GM19328 (cell line): ENCODE results near the gene CAMSAP3.

Experiments used
- ATAC-seq: cut with Tn5 transposase; IDR thresholded peaks from one replicate; pipeline ENCODE4 v1.9.1; 2021; ENCODE audit warnings: mild to moderate bottlenecking, moderate library complexity; ENCODE audit not compliant: unreplicated experiment

CAMSAP3 gene

DNA sequence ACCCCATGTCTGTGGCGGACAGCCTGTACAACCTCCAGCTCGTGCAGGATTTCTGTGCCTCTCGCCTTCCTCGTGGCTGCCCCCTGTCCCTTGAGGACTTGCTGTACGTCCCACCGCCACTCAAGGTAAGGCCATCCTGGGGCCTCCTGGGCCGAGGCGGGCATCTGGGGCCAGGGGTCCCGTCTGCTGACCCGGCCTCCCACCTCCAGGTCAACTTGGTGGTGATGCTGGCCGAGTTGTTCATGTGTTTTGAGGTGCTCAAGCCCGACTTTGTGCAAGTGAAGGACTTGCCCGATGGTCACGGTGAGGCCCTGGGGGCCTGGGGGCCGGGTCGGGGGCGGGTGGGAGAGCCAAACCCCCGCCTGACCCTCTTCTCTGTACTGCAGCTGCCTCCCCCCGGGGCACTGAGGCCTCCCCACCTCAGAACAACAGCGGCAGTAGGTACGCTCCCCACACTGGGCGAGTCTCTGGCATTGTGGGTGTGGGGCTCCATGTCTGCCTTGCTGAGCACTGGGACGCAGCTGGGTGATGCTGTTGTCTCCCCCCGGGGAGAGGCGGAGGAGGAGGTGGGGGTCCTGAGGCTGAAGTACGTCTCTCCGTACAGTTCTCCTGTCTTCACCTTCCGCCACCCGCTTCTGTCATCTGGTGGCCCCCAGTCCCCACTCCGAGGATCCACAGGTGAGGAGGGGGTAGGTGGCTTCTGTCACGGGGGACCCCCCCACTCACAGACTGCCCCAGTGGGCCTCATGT, 15.0 kb downstream of the CAMSAP3 start:
- no peak for ATAC-seq

DNA sequence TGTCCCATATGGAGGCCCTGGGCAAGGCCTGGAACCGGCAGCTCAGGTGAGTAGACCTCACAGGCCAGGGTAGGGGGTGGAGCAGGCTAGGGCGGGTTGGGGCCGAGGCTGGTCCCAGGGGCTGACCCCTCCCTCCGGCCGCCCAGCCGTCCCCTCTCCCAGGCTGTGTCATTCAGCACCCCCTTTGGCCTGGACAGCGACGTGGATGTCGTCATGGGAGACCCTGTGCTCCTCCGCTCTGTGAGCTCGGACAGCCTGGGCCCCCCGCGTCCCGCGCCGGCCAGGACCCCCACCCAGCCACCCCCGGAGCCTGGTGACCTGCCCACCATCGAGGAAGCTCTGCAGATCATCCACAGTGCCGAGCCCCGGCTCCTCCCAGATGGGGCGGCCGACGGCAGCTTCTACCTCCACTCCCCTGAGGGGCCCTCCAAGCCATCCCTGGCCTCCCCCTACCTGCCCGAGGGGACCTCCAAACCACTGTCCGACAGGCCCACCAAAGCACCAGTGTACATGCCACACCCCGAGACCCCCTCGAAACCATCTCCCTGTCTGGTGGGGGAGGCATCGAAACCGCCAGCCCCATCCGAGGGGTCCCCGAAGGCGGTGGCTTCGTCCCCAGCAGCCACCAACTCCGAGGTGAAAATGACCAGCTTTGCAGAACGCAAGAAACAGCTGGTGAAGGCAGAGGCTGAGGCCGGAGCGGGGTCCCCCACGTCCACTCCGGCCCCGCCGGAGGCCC, 16.0 kb downstream of the CAMSAP3 start:
- no peak for ATAC-seq

DNA sequence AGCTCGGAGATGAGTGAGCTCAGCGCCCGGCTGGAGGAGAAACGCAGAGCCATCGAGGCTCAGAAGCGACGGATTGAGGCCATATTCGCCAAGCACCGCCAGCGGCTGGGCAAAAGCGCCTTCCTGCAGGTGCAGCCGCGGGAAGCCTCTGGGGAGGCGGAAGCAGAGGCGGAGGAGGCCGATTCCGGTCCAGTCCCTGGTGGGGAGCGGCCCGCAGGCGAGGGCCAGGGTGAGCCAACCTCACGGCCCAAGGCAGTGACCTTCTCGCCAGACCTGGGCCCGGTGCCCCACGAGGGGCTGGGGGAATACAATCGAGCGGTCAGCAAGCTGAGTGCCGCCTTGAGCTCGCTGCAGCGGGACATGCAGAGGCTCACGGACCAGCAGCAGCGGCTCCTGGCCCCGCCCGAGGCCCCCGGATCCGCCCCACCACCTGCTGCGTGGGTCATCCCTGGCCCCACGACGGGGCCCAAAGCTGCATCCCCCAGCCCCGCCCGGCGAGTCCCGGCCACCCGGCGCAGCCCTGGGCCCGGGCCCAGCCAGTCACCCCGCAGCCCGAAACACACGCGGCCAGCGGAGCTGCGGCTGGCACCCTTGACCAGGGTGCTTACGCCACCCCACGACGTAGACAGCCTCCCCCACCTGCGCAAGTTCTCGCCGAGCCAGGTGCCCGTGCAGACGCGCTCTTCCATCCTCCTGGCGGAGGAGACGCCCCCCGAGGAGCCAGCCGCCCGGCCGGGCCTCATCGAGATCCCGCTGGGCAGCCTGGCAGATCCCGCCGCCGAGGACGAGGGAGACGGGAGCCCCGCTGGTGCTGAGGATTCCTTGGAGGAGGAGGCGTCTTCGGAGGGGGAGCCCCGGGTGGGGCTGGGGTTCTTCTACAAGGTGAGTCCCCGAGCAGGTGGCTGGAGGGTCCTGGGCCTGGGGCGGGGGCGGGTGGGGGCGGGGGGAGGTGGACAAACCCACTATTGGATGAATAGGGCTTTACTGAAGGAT, 16.9 kb downstream of the CAMSAP3 start:
- no peak for ATAC-seq

DNA sequence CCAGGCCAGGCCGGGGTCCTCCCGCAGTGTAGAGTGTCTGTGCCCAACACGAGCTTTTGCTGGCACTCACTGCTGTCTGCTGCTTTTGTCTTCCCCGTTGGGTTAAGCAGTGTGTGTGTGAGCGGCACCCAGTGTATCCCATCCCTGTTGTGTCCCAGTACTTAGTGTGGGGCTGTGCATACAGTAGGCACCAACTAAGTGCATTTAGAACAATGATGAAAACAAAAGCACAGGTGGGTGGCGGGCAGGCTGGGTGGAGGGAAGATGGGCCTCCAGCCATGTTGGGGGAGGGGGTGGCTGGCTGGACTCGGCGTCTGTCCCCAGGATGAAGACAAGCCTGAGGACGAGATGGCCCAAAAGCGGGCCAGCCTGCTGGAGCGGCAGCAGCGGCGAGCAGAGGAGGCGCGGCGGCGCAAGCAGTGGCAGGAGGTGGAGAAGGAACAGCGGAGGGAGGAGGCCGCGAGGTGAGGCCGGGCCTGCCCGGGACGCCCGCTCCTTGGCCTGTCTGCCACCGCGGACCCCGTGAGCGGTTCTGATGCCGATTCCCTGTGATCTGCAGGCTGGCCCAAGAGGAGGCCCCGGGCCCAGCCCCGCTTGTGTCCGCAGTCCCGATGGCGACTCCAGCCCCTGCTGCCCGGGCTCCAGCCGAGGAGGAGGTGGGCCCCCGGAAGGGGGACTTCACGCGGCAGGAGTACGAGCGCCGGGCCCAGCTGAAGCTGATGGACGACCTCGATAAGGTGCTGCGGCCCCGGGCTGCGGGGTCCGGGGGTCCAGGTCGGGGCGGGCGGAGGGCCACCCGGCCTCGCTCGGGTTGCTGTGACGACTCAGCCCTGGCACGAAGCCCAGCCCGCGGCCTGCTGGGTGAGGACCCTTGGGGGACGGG, 19.4 kb downstream of the CAMSAP3 start:
- no peak for ATAC-seq

DNA sequence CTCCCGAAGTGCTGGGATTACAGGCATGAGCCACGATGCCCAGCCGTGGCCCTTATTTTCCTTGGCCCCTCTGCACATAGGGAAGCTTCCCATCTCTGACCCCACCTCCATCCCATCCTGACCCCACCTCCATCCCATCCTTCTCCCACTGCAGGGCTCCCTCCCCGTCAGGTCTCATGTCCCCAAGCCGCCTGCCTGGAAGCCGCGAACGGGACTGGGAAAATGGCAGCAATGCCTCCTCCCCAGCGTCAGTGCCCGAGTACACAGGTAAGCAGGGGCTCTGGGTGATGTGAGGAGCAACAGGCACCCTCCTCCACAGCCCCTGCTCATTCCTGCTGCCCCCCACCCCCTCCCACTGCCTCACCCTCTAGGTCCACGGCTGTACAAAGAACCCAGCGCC, 21.5 kb downstream of the CAMSAP3 start:
- ATAC-seq = no peak

DNA sequence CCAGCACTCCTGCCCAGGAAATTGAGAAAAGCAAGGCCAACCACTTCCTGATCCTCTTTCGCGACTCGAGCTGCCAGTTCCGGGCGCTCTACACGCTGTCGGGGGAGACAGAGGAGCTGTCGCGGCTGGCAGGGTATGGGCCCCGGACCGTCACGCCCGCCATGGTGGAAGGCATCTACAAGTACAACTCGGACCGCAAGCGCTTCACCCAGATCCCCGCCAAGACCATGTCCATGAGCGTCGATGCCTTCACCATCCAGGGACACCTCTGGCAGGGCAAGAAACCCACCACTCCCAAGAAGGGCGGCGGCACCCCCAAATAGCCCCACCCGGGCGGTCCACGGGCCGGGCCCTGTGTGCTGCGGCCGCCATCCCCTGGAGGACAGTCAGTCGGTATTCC, 22.1 kb downstream of the CAMSAP3 start:
- ATAC-seq = no peak

DNA sequence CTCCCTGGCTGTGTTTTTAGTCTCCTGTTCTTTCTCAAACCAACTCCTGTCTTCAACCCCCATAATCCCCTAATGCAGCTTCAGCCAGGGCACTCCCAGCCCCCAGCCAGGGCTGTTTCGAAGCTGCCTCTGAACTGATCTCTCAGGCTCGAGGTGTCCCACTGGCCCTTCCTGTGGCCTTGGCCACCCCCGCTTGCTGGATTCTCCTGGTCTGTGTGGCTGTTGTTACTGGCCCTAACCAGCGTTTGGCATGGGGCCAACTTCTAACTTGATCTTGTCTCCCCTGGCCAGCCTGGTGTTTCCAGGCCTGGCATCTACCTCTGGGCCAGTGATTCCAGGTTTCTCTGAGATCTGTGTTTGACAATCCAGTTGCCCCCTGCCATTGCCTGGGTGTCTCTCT, 22.7 kb downstream of the CAMSAP3 start:
- ATAC-seq = no peak

DNA sequence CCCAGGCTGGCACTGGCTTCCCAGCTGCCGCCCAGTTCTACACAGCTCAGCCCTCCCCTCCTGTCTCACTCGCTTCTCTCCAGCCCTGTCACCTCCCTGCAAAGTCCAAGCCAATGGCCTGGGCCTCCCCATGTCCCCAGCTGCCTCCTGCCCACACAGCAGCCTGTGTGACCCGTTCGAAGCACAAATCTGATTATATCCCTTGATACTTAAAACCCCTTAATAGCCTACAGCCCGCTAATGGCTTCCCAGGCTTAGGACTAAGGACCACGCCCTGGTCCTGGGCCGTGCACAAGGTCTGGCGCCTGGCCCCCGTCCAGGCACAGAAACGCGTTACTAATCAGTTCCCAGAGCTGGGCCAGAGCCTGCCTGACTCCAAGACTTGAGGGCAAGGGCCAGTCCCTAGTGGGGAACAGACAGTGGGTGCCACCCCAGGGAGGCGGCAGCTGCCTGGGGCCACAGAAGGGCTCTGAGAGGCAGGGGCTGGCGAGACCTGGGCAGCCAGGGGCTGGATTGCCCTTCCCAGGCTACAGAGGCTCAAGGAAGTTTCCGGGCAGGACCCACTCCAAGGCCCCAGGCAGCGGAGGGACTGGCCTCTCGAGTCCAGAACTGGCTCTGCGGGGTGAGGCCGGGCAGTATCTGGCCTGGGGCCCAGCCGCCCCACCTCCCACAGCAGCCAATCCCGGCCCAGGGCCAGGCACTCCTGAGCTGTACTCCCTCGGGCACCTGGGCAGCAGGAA, 23.3 kb downstream of the CAMSAP3 start:
- ATAC-seq = no peak

DNA sequence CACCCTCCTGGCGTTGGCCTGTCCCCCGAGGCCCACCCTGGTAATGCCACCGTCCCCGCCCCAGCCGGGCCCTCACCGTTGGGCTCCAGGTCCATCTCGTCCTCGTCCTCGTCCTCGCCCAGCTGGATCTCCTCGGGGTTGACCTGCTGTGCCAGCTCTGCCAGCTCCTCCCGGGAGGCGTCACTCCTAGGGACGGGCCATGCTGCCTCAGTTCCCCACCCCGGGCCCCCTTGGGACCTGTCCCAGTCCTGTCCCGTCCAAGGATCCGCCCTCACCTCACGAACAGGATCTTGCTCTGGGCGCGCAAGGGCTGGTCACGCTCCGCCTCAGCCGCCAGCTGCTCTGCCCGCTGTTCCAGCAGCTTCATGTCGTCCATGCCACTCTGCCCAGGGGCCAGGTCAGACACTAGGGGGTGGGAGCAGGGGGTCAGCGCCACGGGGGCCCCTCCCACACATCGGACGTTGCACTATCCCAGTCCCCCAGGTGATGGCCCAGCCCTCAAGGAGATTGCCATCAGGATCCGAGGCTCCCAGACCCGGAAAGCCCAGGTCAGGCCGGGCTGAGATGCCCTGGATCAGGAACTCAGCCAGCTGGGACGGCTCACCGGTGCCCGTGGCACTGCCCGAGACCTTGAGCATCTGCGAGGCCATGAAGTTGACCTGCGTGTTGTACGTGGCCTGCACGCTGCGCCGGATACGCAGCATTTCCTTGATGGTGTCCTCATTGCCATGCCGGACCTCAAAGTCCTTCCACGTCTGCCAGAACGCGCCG, 24.2 kb downstream of the CAMSAP3 start:
- ATAC-seq = no peak

DNA sequence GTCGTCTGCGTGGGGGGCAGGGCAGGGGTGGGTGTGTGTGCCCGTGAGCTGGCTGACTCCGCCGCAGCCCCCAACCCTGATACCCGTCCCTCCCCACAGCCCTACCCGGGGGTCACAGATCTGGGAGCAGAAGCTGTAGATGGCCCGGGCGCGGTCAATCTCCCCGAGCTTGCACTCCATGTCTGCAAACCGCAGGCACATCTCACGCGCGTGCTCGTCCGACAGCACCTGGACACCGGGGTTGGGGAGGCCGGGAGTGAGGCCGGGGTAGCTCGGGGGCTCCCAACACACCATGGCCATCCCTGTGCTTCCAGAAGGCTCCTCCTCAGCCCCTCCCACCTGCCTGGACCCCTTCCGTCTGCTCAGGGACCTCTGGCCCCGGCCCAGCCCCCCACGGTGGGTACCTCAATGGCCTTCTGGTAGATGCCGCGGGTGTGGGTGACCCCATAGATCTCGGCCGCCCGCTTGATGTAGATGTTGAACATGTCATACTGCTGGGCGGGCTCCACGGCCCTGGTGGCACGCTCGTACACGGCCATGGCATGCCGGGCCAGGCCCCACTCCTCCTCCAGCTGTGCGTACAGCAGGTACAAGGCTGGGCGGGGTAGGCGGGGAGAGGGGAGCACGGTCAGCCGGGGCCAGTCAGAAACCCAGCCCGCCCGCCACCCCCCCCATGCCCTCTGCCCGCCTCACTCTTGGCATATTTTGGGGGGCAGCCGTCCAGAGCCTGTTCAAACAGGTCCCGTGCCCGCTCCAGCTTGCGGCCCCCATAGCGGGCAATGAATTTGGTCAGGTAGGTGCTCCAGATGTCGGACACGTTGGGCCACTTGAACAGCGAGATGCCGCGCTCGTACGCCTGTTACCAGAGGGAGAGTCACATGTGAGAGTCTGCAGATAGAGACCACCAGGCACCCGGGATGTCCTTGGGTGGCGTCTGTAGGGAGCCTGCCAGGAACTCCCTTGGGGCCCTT, 25.1 kb downstream of the CAMSAP3 start:
- ATAC-seq = no peak

DNA sequence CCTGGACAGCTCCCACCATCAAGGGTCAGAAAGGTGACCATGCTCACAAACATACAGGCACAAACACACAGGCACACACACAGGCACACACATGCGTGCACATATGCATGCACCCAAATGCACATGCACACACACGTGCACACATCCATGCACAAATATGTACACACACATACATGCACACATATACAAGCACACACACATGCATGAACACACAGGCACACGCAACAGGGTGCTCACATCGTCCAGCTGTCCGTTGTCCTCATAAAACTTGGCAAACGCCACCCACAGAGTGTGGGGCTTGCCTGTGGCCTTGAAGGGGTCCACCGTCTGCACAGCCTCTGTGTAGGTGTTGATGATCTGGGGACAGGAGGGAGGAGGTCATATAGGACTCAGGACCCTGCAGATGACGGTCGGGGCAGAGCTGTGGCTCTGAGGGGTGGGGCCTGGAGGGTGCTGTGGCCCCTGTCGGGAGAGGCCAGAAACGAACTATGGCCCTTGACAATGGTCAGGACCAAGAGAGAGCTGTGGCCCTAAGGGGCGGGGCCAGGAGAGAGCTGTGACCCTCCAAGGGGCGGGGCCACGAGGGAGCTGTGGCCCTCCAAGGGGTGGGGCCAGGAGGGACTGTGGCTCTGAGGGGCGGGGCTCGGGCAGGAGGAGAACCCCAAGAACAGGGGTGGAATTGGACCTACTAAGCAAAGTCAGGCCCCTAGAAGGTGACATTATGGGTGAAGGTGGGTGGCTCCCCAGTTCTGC, 27.4 kb downstream of the CAMSAP3 start:
- ATAC-seq = no peak

DNA sequence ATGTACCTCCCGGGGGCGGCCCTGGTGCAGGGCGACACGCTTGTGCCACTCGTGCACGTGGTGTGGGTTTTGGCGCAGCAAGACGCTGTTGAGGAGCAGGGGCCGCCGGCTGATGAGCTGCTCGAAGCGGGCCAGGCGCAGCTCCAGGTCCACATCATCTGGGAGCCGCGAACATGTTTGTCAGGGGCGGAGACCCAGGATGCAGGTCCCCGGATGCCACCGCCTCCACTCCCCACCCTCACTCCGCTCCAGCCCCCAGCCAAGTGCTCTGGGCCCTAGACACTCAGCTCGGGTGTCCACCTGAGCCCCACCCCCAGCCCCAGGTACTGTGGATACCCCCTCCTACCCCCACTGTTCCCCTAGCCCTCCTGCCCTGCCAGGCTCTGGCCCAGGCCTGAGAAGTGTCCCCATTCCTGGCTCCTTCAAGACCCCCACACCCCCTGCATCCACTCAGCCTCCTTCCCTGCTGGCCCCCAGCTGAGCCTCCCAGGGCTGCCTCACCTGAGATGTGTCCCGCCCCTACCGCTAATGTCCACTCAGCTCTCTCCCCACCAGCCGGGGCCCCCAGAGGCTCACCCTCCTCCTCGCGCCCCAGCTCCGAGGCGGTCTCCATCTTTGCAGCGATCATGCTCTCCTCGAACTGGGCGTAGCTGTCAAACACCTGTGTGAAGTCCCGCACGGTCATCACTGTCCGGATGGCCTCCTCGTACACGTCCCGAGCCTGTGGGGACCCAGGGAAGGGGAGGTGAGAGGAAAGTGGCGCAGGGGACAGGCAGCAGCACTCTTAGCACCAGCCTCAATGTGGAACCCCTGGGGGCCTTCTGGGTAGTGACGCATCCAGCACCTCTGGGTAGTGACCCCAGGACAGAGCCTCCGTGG, 28.3 kb downstream of the CAMSAP3 start:
- no peak for ATAC-seq

DNA sequence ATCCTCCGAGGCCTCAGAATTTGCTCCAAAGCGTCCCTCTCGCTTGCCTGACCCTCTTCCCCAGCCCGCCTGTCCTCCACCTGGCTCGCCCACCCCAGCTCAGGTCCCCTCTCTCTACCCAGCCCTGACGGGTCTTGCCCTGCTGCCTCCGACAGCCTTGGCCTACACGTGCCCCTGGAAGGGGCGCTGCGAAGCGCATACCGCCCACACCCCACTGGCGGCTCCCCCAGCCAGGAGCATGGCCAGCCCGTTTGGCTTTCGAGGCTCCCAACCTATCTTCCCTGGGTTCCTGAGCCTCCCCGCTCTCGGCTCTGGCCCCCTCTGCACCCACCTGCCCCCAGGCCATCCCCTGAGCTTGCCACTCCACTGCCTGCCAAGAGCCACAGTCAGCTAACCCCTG, 29.1 kb downstream of the CAMSAP3 start:
- ATAC-seq = no peak

DNA sequence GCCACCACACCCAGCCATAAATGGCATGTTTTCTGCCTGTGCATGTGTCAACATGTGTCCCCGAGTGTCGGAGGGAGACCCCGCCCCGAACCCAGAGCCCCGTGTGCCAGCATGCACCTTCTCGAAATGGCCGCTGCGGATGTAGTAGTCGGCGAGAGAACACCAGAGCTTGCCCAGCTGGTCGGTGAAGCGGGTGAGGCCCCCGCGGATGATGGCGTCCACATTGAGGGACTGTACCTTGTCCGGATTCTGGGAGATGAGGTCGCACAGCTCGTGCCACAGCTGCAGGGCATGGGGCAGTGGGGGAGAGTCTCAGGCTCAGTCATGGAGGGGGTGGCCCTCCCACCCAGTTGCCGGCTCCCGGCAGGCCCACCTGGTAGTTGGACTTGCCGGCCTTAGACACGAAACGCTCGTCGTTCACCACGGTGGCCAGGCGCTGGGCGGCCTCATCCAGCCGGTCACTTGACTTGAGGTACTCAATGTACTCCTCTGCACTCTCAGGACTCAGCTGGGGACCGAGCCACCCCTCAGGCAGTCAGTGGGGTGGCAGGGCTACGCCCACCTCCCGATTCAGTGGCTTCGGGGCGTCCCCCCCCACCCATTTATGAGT, 30.2 kb downstream of the CAMSAP3 start:
- no peak for ATAC-seq

DNA sequence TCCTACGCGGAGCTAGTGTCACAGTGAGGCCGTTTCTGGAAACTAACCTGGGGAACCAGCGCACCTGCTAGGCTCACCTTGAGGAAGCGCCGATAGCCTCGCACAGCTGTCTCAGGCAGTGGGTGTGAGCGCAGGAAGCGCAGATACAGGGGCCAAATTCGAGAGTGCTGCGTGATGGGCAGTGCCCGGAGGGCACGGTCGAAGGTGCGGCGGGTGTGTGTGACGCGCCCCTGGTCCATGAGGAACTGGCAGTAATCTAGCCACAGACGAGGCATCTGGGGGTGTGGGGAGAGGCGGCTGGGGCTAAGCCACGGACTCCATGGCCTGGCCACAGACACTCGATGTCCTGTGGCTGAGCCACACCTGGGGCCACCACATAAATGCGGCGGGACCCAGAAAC, 31.5 kb downstream of the CAMSAP3 start:
- ATAC-seq = no peak
